ENCODE measurements around the gene KIF26B. TPM values are rescaled to one million over a fixed set of nuclear protein-coding genes. Genes with fewer than 3 reads are reported as not detected.
A peak's percentile ranks its signal among the peaks of the same experiment; 100 is the strongest.

Gene KIF26B
- total RNA-seq, 1 experiment from 2014 or later: 1.7 TPM

DNA sequence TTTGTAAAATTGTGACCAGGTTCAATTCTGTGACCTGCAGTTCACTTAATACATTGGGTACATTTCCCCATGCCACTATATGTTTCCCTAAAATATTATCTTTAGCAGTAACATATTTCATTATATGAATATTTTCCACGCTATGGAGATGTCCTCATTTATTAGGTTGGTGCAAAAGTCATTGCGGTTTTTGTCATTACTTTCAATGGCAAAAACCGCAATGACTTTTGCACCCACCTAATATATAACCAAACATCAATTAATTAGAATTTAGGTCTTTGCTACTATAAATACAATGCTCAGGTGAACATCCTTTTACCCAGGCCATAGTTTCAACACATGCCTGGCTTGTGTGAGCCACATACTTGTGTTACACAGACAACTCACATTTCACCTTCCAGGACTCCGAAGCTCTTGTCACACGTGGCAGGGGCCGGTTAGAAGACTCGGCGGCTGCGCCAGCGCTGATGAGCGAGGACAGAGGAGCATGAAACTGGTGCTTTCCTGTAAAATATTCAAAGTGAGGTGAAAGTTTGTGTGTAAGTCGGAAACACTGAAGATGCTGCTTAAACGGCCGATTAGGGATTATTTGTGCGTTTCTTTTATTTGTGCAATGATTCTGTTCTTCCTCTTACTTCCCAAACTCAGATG lies 215.5 kb downstream of the KIF26B start:
- H3K27me3 ChIP-seq (ENCODE audit: control insufficient read depth, insufficient read depth, low read length): no peaks in the 10 kb centered on the region
- DNase-seq: no peak
- no peak overlapping the region for H3K4me3 ChIP-seq (ENCODE audit: insufficient read depth, low read depth, low read length)
- H3K36me3 ChIP-seq (replicated peaks; ENCODE audit: control insufficient read depth, insufficient read depth, low read length): no peaks in the 10 kb centered on the region

DNA sequence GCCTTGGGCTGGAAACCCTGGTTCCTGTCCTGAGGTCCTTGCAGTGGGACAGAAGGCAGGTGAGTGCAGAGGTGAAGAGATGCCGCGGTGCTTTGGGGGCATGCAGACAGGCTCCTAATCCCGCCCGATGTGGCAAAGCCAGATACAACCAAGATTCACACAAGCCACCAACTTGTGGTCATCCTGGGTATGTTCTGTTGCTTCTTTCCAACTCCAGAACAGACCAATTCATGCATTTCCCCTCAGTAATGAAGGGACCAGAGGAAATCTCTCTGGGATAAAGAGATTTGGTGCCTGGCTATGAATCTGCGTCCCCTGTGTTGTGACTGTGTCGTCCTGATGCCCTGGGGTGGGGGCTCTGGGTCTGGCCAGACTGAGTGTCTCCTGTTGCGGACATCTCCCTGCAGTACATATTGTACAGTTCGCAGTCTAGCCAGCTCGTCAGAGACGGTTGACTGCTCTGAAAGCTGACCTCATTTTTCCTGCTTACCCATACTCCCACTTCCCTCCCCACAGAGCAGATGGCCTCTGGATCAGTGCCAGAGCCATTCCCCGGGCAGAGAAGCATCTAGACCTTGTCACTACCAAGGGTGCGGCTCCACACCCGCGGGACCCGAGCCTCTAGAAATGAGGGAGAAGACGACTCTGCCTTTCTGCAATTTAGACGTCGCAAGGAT lies 216.3 kb downstream of the KIF26B start:
- DNase-seq: no peak
- Histone ChIP-seq H3K4me3 (ENCODE audit: insufficient read depth, low read depth, low read length) (no peak overlapping the region), H3K27me3 (ENCODE audit: control insufficient read depth, insufficient read depth, low read length) (no peaks in the 10 kb centered on the region), H3K36me3 (replicated peaks; ENCODE audit: control insufficient read depth, insufficient read depth, low read length) (no peaks in the 10 kb centered on the region)

DNA sequence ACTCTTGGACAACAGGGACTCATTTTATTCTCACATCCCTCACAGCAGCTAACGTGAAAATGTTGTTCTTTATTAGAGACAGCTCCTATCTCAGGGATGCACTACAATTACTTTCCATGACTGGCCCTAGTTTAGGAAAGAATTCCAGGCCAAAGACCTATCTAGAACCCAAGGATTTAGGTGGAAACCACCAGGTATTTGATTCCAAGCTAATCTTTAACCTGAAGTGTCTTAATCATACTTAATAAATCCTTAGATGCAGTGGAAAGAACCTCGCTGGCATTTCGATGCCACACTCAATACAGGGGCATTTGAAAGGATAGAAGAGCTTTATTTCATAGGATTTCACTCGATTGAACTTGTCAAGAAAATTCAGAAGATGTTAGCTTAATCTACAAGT lies 218.3 kb downstream of the KIF26B start:
- H3K36me3 ChIP-seq (replicated peaks; ENCODE audit: control insufficient read depth, insufficient read depth, low read length): no peaks in the 10 kb centered on the region
- no peak for DNase-seq
- no peaks in the 10 kb centered on the region for H3K27me3 ChIP-seq (ENCODE audit: control insufficient read depth, insufficient read depth, low read length)
- H3K4me3 ChIP-seq (ENCODE audit: insufficient read depth, low read depth, low read length): no peak overlapping the region

DNA sequence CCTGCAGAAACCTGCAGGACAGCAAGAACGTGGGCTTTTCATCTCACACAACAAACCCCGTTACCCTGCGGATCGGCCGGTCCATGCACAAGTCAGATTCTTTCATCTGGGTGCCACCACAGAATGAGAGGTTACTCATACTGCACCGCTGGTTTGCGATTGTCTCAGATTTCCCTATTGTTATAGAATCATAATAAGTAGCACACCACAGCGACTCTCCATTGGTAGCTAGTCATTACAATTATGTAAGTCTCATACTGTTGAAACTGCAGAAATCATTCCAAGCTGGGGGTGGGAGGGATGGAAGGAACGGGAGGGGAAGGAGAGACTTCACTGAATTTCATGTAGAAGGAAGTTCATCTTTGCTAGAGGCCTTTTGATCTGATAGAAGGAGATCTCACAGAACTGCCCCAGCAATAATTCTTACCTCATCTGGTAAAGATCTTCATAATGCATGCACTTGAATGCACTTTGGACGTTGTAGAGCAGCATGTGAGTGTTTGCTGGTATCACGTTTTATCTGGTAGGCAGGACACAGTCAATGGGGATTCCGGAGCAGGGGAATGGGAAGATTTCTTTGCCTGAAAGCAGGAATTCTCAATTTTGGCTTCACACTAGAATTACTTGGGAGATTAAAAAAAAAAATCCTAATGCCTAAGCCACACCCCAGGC lies 221.1 kb downstream of the KIF26B start:
- H3K36me3 ChIP-seq (replicated peaks; ENCODE audit: control insufficient read depth, insufficient read depth, low read length): no peaks in the 10 kb centered on the region
- no peak overlapping the region for H3K4me3 ChIP-seq (ENCODE audit: insufficient read depth, low read depth, low read length)
- H3K27me3 ChIP-seq (ENCODE audit: control insufficient read depth, insufficient read depth, low read length): no peaks in the 10 kb centered on the region
- no peak for DNase-seq

DNA sequence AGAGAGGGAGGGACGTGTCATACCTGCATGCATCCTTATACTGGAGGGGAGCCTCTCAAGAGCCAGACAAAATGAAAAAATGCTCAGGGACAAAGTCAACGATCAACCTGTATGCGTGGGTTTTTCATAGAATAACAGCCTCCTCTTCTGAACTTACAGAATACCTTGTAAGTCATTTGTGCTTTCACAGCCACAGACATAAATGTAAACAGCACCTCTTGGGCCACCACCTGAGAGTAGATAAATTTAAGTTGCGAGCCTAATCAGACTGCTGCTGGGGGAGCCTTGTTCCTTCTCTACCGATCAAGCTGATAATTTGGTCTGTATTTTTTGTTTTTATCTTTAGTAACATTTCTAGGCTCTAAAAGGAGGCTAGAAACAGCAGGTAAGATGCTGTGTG lies 223.1 kb downstream of the KIF26B start:
- H3K27me3 ChIP-seq (ENCODE audit: control insufficient read depth, insufficient read depth, low read length): no peaks in the 10 kb centered on the region
- DNase-seq: no peak
- no peak overlapping the region for H3K4me3 ChIP-seq (ENCODE audit: insufficient read depth, low read depth, low read length)
- no peaks in the 10 kb centered on the region for H3K36me3 ChIP-seq (replicated peaks; ENCODE audit: control insufficient read depth, insufficient read depth, low read length)

DNA sequence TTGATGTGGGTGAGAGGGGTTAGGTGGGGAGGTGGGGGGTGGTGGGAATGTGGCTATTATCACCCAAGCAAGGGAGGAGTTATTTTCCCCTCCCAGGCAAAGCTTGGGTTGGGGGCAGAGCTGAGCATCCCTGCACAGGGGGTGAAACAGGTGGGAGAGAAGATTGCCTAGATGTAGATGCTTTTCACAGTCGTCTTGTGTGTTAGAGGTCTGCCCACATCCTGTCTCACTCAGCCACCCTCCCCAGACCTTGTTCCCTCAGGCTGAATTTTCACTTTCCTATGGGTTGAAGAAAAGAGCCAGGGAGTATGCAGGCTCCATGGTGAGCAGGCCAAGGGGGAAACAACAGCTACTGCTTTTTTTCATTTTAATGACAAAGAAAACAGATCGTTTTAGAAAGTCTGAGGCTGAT lies 223.5 kb downstream of the KIF26B start:
- no peak for DNase-seq
- no peaks in the 10 kb centered on the region for H3K36me3 ChIP-seq (replicated peaks; ENCODE audit: control insufficient read depth, insufficient read depth, low read length)
- no peak overlapping the region for H3K4me3 ChIP-seq (ENCODE audit: insufficient read depth, low read depth, low read length)
- H3K27me3 ChIP-seq (ENCODE audit: control insufficient read depth, insufficient read depth, low read length): no peaks in the 10 kb centered on the region

DNA sequence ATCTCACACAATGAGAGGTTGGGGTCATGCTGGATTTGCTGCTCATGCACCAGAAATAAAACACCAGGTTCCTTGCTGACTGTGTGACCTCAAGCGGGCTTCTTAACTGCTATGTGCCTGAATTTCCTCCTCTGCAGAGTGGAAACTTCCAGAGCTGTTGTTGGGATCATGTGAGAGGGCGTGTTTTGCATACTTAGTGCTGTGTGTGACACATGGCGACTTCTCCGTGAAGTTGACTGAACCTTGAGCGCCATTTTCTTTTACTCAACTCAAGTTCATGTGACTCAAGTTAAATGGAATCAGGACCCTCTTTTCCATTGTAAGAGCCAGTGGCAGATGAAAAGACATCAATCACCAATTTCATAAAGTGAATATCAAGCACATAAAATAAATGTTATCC lies 224.0 kb downstream of the KIF26B start:
- DNase-seq: no peak
- Histone ChIP-seq H3K27me3 (ENCODE audit: control insufficient read depth, insufficient read depth, low read length) (no peaks in the 10 kb centered on the region), H3K4me3 (ENCODE audit: insufficient read depth, low read depth, low read length) (no peak overlapping the region), H3K36me3 (replicated peaks; ENCODE audit: control insufficient read depth, insufficient read depth, low read length) (no peaks in the 10 kb centered on the region)

DNA sequence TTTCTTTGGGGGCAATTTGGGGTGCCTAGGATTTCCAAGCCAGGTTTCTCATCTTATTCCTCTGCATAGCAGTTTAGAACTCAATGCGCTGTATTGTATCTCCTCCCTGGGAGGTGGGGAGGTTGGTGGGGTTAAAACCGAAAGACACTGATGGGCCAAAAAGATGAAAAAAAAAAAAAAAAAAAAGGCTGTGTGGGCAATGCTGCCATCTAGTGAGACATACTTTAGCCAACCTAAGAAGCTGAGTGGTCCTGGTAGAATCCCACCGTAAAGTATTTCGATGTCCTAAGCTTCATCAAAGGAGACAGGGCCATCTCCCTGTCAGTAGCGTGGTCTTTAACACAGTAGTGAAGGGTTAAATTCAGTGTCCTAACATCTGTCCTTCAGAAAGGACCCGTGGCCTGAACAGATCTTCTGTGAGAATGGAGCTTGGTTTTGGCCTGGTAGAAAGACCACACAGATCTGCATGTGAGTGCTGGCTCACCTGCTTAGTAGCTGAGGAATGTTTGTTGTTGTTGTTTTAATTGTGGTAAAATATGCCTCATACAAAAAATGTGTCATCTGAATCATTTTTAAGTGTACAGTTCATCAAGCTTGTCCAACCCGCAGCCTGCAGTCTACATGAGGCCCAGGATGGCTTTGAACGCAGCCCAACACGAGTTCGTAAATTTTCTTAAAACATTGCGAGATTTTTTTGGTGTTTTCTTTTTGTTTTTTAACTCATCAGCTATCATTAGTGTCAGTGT lies 226.2 kb downstream of the KIF26B start:
- H3K36me3 ChIP-seq (replicated peaks; ENCODE audit: control insufficient read depth, insufficient read depth, low read length): no peaks in the 10 kb centered on the region
- DNase-seq: peak; percentile 63
- no peak overlapping the region for H3K4me3 ChIP-seq (ENCODE audit: insufficient read depth, low read depth, low read length)
- H3K27me3 ChIP-seq (ENCODE audit: control insufficient read depth, insufficient read depth, low read length): no peaks in the 10 kb centered on the region; the same call in 1 of the 2 replicates

DNA sequence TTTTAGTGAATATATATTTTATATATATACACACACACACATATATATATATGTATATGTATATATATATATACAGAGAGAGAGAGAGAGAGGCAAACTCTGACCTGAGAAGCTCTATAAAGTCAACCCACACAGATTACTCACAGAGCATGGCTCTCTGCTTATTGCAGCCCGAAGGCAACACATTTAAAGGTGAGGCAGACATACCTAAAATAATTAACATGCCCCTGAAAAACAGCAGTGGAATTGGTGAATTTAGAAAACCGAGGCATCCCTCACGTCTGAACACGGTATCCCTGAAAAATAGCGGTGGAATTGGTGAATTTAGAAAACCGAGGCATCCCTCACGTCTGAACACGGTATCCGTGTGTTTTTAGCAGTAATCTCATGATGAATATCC lies 228.2 kb downstream of the KIF26B start:
- Histone ChIP-seq H3K36me3 (replicated peaks; ENCODE audit: control insufficient read depth, insufficient read depth, low read length) (no peaks in the 10 kb centered on the region), H3K4me3 (ENCODE audit: insufficient read depth, low read depth, low read length) (no peak overlapping the region), H3K27me3 (ENCODE audit: control insufficient read depth, insufficient read depth, low read length) (no peaks in the 10 kb centered on the region; the same call in 1 of the 2 replicates)
- DNase-seq: no peak

DNA sequence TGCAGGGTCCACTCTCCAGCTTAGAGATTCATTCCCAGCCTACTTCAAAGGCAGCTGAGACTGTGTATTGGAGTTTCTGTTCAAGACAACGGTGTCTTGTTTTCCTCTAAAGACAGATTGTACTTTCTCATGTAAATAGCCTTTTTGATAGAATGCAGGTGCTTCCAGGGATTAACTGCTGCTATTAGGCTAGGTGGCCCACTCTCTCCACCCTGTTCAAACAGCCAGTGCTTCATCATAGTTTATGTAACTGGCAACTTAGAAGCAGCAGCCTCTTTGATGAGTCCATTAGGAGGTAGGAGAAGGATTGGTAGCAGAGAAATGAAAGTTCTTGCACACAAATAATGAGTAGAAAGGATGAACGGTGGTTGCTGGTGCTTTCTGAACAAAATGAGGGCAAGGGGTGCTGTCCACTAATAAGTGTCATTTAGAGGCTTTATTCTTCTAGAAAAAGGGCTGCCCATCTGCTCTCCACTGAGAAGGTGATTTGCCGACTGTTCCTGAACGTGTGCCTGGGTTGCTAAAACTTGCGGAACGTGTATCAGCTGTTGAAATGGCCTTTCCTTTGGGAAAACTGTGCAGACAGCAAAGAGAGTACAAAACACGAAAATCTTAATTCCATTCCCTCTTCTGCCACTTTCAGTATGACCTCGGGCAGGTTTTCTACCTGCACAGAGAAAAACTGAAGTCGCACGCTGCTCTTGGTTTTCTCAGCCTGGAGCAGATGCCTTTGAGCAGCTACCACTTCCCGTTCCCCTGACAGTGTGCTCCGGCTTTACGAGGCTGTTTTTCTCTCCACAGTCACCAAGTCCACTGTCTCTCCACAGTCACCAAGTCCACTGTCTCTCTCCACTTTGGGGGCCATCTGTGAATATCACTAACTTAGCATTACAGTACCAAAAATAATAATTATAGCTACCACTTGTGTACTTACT lies 228.9 kb downstream of the KIF26B start:
- Histone ChIP-seq H3K36me3 (replicated peaks; ENCODE audit: control insufficient read depth, insufficient read depth, low read length) (no peaks in the 10 kb centered on the region), H3K27me3 (ENCODE audit: control insufficient read depth, insufficient read depth, low read length) (no peaks in the 10 kb centered on the region; the same call in 1 of the 2 replicates), H3K4me3 (ENCODE audit: insufficient read depth, low read depth, low read length) (no peak overlapping the region)
- no peak for DNase-seq

DNA sequence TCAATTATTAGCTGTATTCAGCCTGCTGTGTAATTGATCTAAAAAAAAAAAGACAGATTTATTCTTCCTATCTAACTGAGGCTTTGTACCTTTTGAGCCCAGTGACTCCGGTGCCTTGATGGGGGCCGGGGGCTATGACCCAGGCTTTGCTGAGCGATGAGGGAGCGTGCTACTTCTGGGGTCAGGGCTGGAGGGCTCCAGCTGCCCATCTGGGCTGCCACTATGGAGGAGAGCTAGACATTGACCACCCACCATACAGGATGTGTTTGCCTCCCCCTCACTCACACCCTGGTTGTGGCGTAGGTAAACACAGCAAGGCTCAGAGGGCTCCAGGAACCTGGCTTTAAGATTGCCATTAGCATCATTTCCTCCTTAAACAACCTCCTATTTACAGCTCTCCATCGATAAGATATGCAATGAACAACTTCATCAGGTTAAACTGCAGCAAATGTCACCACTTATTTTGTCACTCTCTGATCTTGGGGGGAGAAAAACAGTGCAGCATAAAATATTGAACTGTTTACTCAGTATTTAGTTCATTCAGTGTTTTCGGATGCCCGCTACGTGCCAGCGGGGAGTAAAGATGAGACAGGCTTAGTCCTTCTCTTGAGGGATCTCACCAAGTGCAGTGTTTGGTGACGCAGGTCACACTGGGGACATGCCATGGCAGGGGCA lies 231.6 kb downstream of the KIF26B start:
- no peaks in the 10 kb centered on the region; the same call in 1 of the 2 replicates for H3K27me3 ChIP-seq (ENCODE audit: control insufficient read depth, insufficient read depth, low read length)
- no peak for DNase-seq
- no peak overlapping the region for H3K4me3 ChIP-seq (ENCODE audit: insufficient read depth, low read depth, low read length)
- no peaks in the 10 kb centered on the region for H3K36me3 ChIP-seq (replicated peaks; ENCODE audit: control insufficient read depth, insufficient read depth, low read length)

DNA sequence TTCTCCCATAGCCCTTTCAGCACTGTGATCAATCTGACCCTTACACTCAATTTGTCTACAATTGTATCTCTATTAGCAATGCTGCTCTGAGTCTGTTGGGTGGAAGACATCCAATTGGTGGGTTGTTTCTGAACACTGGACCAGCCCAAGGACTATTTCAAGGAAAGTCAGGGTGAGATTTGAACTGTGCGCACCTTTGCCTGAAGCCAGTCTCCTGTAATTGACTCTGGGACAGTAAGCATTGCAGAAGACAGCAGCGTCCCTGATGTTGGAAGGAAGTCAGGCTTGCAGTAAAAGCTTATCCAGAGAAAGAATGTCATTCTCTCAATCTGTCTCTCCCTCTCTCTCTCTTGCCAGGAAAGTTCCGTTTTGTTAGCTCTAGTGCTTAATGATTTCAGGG lies 233.9 kb downstream of the KIF26B start:
- no peak for DNase-seq
- Histone ChIP-seq H3K4me3 (ENCODE audit: insufficient read depth, low read depth, low read length) (no peak overlapping the region), H3K36me3 (replicated peaks; ENCODE audit: control insufficient read depth, insufficient read depth, low read length) (no peaks in the 10 kb centered on the region), H3K27me3 (ENCODE audit: control insufficient read depth, insufficient read depth, low read length) (no peaks in the 10 kb centered on the region; the same call in 1 of the 2 replicates)

DNA sequence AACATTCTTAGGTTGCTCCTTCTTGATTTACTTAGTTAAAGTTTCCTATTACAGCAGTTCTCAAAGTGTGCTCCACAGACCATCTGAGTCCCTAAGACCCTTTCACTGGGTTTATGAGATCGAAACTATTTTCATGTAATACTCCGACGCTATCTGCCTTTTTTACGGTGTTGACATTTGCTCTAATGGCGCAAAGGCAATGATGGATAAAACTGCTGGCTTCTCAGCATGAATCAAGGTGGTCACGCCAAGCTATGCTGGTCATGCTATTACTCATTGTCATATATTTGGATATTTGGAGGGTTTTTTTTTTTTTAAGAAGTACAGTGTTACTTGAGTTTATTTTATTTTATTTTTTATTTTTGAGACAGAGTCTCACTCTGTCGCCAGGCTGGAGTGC lies 235.1 kb downstream of the KIF26B start:
- H3K36me3 ChIP-seq (replicated peaks; ENCODE audit: control insufficient read depth, insufficient read depth, low read length): no peaks in the 10 kb centered on the region
- H3K4me3 ChIP-seq (ENCODE audit: insufficient read depth, low read depth, low read length): no peak overlapping the region
- no peaks in the 10 kb centered on the region; the same call in 1 of the 2 replicates for H3K27me3 ChIP-seq (ENCODE audit: control insufficient read depth, insufficient read depth, low read length)
- DNase-seq: no peak
